Smooth muscle cell (in vitro differentiated cells): ENCODE results near the gene EIF5A2. TPM values are rescaled to one million over a fixed set of nuclear protein-coding genes. Genes with fewer than 3 reads are reported as not detected.
A peak's percentile ranks its signal among the peaks of the same experiment; 100 is the strongest.

ENCODE experiments used
- DNase-seq: peaks from one replicate; lab custom pipeline; 2025; ENCODE audit not compliant: unreplicated experiment; lab: John Stamatoyannopoulos, UW
- H2AFZ ChIP-seq: fragments of 200-600 bp; sonication (generic); 2 replicates; pipeline ENCODE4 v1.6.0; 2016; ENCODE audit warnings: antibody characterized with exemption, low read depth, mild to moderate bottlenecking
- H3F3A ChIP-seq: fragments of 200-600 bp; sonication (generic); 2 replicates; pipeline ENCODE4 v1.6.0; 2017; ENCODE audit warnings: antibody characterized with exemption, low read depth
- H3K27ac ChIP-seq: fragments of 200-600 bp; sonication (generic); 2 replicates; pipeline ENCODE4 v1.5.1; 2016; ENCODE audit warnings: low read depth, mild to moderate bottlenecking
- H3K27me3 ChIP-seq: fragments of 200-600 bp; sonication (generic); 2 replicates; pipeline ENCODE4 v1.6.1; 2016; ENCODE audit warnings: low read depth, mild to moderate bottlenecking
- H3K36me3 ChIP-seq: fragments of 200-600 bp; sonication (generic); 2 replicates; pipeline ENCODE4 v1.5.1; 2016; ENCODE audit warnings: low read depth
- H3K4me1 ChIP-seq: fragments of 200-600 bp; sonication (generic); 2 replicates; pipeline ENCODE4 v1.5.1; 2016; ENCODE audit warnings: low read depth
- H3K4me2 ChIP-seq: fragments of 200-600 bp; sonication (generic); 2 replicates; pipeline ENCODE4 v1.6.0; 2016; ENCODE audit warnings: mild to moderate bottlenecking
- H3K4me3 ChIP-seq: fragments of 200-600 bp; sonication (generic); 2 replicates; pipeline ENCODE4 v1.5.1; 2016; ENCODE audit warnings: mild to moderate bottlenecking
- H3K79me2 ChIP-seq: fragments of 200-600 bp; sonication (generic); 2 replicates; pipeline ENCODE4 v1.6.0; 2016; ENCODE audit warnings: low read depth, mild to moderate bottlenecking
- H3K9ac ChIP-seq: fragments of 200-600 bp; sonication (generic); 2 replicates; pipeline ENCODE4 v1.6.0; 2016; ENCODE audit warnings: low read depth
- H3K9me3 ChIP-seq: fragments of 200-600 bp; sonication (generic); replicated peaks from 2 replicates; pipeline ENCODE4 v1.5.1; 2016; ENCODE audit warnings: low read depth
- H4K20me1 ChIP-seq: fragments of 200-600 bp; sonication (generic); 2 replicates; pipeline ENCODE4 v1.6.0; 2016; ENCODE audit warnings: low read depth
- WGBS: methylation state at CpG from one replicate; pipeline ENCODE4 v1.1.7; 2016; ENCODE audit warnings: low lambda C conversion rate; 5-methylcytosine and 5-hydroxymethylcytosine counted together
- polyA plus RNA-seq: library from polyadenylated mRNA; unstranded; fragments of >200 nt; fragmentation: Nextera tagmentation; extraction: Ambion mirVana; gene quantifications from 2 replicates; pipeline ENCODE4 v1.2.1, GENCODE V29; 2016
- total RNA-seq: library from RNA; depleted of rRNA; stranded (reverse); fragments of >200 nt; gene quantifications from 2 replicates; pipeline ENCODE4 v1.2.3, GENCODE V29; 2014
- TF ChIP-seq, protein P1 (sequence below): fragments of 200-600 bp; sonication (generic); IDR thresholded peaks from 2 replicates; pipeline ENCODE4 v1.5.1; 2017; ENCODE audit warnings: borderline replicate concordance, mild to moderate bottlenecking, antibody characterized with exemption; ENCODE audit not compliant: insufficient read depth, poor library complexity, severe bottlenecking

EIF5A2 gene
- total and polyA plus RNA-seq, 2 experiments from 2014 or later = 5.8 to 6.8 TPM

DNA sequence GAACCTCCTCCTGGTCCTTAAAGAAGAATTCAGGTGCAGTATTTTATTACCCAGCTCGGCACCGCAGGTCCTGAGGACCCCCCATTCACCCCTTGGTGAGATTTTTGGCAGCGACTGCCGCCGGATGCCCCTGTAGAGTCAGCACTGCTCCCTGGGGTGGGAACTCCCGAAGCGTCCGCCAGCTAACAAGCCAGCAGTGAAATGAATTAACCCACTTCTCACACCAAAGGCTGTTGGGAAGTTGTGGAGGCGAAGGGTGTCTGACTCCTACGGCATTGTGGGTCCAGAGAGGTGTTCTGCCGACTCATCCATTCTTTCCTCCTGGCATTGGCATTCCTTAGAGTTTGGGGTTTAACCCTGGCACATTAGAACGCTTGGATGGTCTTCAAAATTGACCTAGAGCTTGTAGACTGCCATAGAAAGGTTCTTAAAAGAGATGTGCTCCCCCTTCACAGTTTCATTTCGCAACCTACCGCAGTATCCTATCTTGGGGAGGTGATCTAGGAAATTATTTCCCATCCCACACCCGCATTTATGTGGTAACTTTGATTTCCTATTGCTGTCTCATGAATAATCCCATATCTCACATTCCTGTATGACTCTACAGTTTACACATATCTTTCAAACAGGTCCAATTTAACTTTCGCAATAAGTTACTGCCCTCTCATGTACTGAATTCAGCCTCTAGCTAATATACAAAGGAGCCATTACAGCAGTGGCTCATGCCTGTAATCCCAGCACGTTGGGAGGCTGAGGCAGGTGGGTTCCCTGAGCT is 879 bp upstream of the EIF5A2 start:
- no peaks in the 10 kb centered on the region for H3K36me3 ChIP-seq
- H3K79me2 ChIP-seq = peaks cover 6% of the 10 kb centered on the region
- H3K4me3 ChIP-seq = no peak overlapping the region
- no peak overlapping the region for H2AFZ ChIP-seq
- no peaks in the 10 kb centered on the region for H4K20me1 ChIP-seq
- no peaks in the 10 kb centered on the region for H3K9me3 ChIP-seq
- H3K4me2 ChIP-seq = no peak overlapping the region
- TF ChIP-seq, protein P1, sequence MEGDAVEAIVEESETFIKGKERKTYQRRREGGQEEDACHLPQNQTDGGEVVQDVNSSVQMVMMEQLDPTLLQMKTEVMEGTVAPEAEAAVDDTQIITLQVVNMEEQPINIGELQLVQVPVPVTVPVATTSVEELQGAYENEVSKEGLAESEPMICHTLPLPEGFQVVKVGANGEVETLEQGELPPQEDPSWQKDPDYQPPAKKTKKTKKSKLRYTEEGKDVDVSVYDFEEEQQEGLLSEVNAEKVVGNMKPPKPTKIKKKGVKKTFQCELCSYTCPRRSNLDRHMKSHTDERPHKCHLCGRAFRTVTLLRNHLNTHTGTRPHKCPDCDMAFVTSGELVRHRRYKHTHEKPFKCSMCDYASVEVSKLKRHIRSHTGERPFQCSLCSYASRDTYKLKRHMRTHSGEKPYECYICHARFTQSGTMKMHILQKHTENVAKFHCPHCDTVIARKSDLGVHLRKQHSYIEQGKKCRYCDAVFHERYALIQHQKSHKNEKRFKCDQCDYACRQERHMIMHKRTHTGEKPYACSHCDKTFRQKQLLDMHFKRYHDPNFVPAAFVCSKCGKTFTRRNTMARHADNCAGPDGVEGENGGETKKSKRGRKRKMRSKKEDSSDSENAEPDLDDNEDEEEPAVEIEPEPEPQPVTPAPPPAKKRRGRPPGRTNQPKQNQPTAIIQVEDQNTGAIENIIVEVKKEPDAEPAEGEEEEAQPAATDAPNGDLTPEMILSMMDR = no peak
- DNase-seq = no peak
- H3K27ac ChIP-seq = no peak overlapping the region
- H3F3A ChIP-seq = peaks cover 7% of the 10 kb centered on the region
- H3K4me1 ChIP-seq = peaks cover 7% of the 10 kb centered on the region
- H3K27me3 ChIP-seq = no peaks in the 10 kb centered on the region
- WGBS = 89% methylated on average over 17 of the region's 17 CpGs
- no peak overlapping the region for H3K9ac ChIP-seq

DNA sequence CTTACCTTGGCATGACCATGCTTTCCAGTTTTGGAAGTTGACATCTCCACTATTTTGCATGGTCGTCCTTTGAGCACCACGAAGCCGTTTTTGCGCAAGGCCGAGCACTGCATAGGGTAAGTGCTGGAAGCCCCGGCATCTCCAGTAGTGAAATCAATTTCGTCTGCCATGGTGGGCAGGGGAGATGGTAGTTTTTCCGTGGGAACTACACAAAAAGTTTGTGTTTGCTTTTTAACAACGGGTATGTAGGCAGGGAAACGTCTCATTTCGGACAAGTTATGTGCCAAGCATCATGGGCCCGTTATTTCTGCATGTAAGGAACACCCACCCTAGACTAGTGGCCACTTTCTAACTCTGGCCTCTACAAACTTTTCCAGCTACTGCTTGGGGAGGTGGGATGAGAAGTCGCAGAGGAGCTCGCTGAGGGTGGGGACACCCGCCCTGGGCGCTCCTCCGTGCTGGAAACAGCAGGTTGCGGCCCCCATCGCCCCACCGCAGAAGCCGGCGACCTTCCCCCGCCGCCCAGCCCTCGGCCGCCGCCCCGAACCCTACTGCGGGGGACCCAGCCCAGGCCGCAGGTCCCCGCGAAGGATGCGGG is 701 bp downstream of the EIF5A2 start:
- H3K9ac ChIP-seq = peak overlapping the region; percentile 76
- H3K36me3 ChIP-seq = no peaks in the 10 kb centered on the region
- peak overlapping the region; percentile 96 for H3K4me2 ChIP-seq
- H3K79me2 ChIP-seq = peaks cover 6% of the 10 kb centered on the region
- no peaks in the 10 kb centered on the region for H3K27me3 ChIP-seq
- 14% methylated on average over 20 of the region's 33 CpGs for WGBS
- H3K4me3 ChIP-seq = peak overlapping the region; percentile 93
- no peak for DNase-seq
- peaks cover 7% of the 10 kb centered on the region for H3K4me1 ChIP-seq
- no peaks in the 10 kb centered on the region for H4K20me1 ChIP-seq
- peaks cover 7% of the 10 kb centered on the region for H3F3A ChIP-seq
- H3K27ac ChIP-seq = no peak overlapping the region
- TF ChIP-seq, protein P1 = no peak
- H2AFZ ChIP-seq = peak overlapping the region; percentile 99
- no peaks in the 10 kb centered on the region for H3K9me3 ChIP-seq

DNA sequence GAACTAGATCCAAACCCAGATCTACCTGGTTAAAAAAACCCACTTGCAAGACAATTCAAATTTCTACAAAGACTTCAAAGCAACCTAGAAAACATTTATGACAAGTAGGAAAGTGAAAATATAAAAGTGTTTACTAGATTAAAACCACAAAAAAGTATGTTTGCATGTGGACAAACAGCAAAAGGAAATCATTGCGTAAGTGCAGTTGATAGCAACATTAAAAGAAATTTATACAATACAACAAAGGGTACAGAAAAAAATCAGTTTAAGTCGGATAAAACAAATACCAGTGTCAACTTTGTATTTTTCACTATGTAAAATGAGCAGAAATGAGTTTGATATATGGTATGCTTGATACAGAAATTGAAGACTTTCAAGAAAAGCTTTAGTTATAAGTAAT is 2.6 kb downstream of the EIF5A2 start:
- TF ChIP-seq, protein P1 = no peak
- Histone ChIP-seq H3K36me3 (no peaks in the 10 kb centered on the region), H3K27ac (no peak overlapping the region), H3K4me3 (no peak overlapping the region), H3F3A (peaks cover 7% of the 10 kb centered on the region), H2AFZ (no peak overlapping the region), H3K27me3 (no peaks in the 10 kb centered on the region), H3K4me1 (peaks cover 7% of the 10 kb centered on the region), H3K9me3 (no peaks in the 10 kb centered on the region), H3K9ac (no peak overlapping the region), H3K79me2 (peaks cover 6% of the 10 kb centered on the region), H3K4me2 (no peak overlapping the region), H4K20me1 (no peaks in the 10 kb centered on the region)
- 95% methylated on average over 2 of the region's 2 CpGs for WGBS
- no peak for DNase-seq
